Right ventricle myocardium inferior (tissue), 1 donor: ENCODE results near the gene TRABD2A. TPM values are rescaled to one million over a fixed set of nuclear protein-coding genes. Genes with fewer than 3 reads are reported as not detected.
"Not testable (repeated sequence)": the region's sequence is repeated elsewhere in the genome, so short reads cannot be mapped to it uniquely, and the experiment has no call there.

Experiments used
- ATAC-seq: fragments of 200-7000 bp; cut with Tn5 transposase; one replicate; pipeline ENCODE4 v1.9.1; 2020; ENCODE audit warnings: mild to moderate bottlenecking, moderate library complexity
- DNase-seq: peaks from one replicate; pipeline ENCODE4 v3.0.0; 2021; ENCODE audit errors: missing footprints
- intact Hi-C: fragments of 100-400 bp; cut with DNase I; formaldehyde crosslinking; loops from one replicate; pipeline ENCODE4 v1.11.0; 2022
- total RNA-seq: library from RNA; stranded (reverse); fragmentation: NEBNext Ultra II Directional; extraction: Animal tissue kit (Norgen Biotek cat#: 25700); gene quantifications from one replicate; pipeline ENCODE4 v1.2.1, GENCODE V29; 2021
- donor health status: DM: no; HTN: yes; CAD: no; lungs with severe emphysema.

TRABD2A gene
- total RNA-seq, 1 donor from 2014 or later = 0.73 TPM

GRCh38 chr2:84801811-84802210 is 79.1 kb downstream of the TRABD2A start:
- ATAC-seq (no peak), DNase-seq (no peak)
- intact Hi-C loops = no loop called here

GRCh38 chr2:84800194-84800805 is 80.6 kb downstream of the TRABD2A start:
- DNase-seq (no peak), ATAC-seq (no peak)
- intact Hi-C loops = no loop called here

- intact Hi-C loops = no loop called here
- DNase-seq (no peak), ATAC-seq (no peak)
These were observed 81.1 kb downstream of the TRABD2A start for GRCh38 chr2:84799772-84800171.

- DNase-seq = no peak
- intact Hi-C loops = no loop called here
- ATAC-seq = no peak
These were observed 83.6 kb downstream of the TRABD2A start for GRCh38 chr2:84797271-84797670.

- DNase-seq = no peak
- intact Hi-C loops = no loop called here
- no peak for ATAC-seq
These were observed 84.1 kb downstream of the TRABD2A start for GRCh38 chr2:84796798-84797197.

GRCh38 chr2:84793641-84794040 is 87.2 kb downstream of the TRABD2A start:
- DNase-seq (no peak), ATAC-seq (no peak)
- intact Hi-C loops = no loop called here

- DNase-seq (no peak), ATAC-seq (no peak)
- intact Hi-C loops = no loop called here
These were observed 87.9 kb downstream of the TRABD2A start for GRCh38 chr2:84792856-84793522.

GRCh38 chr2:84788498-84788897 is 92.4 kb downstream of the TRABD2A start:
- intact Hi-C loops = no loop called here
- no peak for ATAC-seq
- DNase-seq = no peak

- intact Hi-C loops = no loop called here
- ATAC-seq (no peak), DNase-seq (no peak)
These were observed 92.9 kb downstream of the TRABD2A start for GRCh38 chr2:84788027-84788426.

GRCh38 chr2:84786601-84787000 is 94.3 kb downstream of the TRABD2A start:
- DNase-seq = no peak
- ATAC-seq = no peak
- intact Hi-C loops = no loop called here

- ATAC-seq = no peak
- intact Hi-C loops = no loop called here
- no peak for DNase-seq
These were observed 94.9 kb downstream of the TRABD2A start for GRCh38 chr2:84785950-84786349.

GRCh38 chr2:84782717-84783442 is 98.0 kb downstream of the TRABD2A start:
- no peak for DNase-seq
- ATAC-seq = no peak
- intact Hi-C loops = no loop called here

- DNase-seq = no peak
- ATAC-seq = no peak
- intact Hi-C loops = no loop called here
These were observed 98.8 kb downstream of the TRABD2A start for GRCh38 chr2:84781942-84782716.

GRCh38 chr2:84779781-84780180 is 101.1 kb downstream of the TRABD2A start:
- DNase-seq (no peak), ATAC-seq (no peak)
- intact Hi-C loops = no loop called here

- DNase-seq (no peak), ATAC-seq (no peak)
- intact Hi-C loops = no loop called here
These were observed 101.8 kb downstream of the TRABD2A start for GRCh38 chr2:84778911-84779690.

GRCh38 chr2:84776011-84776410 is 104.9 kb downstream of the TRABD2A start:
- intact Hi-C loops = no loop called here
- DNase-seq (no peak), ATAC-seq (no peak)

GRCh38 chr2:84773562-84773961 is 107.3 kb downstream of the TRABD2A start:
- ATAC-seq, intact Hi-C loops, DNase-seq: not testable (repeated sequence)
